Neural progenitor cell (in vitro differentiated cells): ENCODE measurements around the gene MRPL36. TPM values are rescaled to one million over a fixed set of nuclear protein-coding genes. Genes with fewer than 3 reads are reported as not detected.

Source experiments
- DNase-seq: peaks from one replicate; pipeline ENCODE4 v3.0.0-alpha.2; 2016; ENCODE audit warnings: low spot score
- H2AFZ ChIP-seq: fragments of 200-600 bp; sonication (generic); replicated peaks from 2 replicates; pipeline ENCODE4 v1.6.1; 2016; ENCODE audit warnings: antibody characterized with exemption
- H3F3A ChIP-seq: fragments of 200-600 bp; sonication (generic); 2 replicates; pipeline ENCODE4 v1.6.1; 2016; ENCODE audit warnings: antibody characterized with exemption, low read depth
- H3K27ac ChIP-seq: fragments of 200-600 bp; sonication (generic); 2 replicates; pipeline ENCODE4 v1.5.1; 2016; ENCODE audit warnings: mild to moderate bottlenecking
- H3K27me3 ChIP-seq: fragments of 200-600 bp; sonication (generic); 2 replicates; pipeline ENCODE4 v1.6.1; 2016; ENCODE audit warnings: mild to moderate bottlenecking, moderate library complexity
- H3K36me3 ChIP-seq: fragments of 200-600 bp; sonication (generic); 2 replicates; pipeline ENCODE4 v1.5.1; 2016
- H3K4me1 ChIP-seq: fragments of 200-600 bp; sonication (generic); 2 replicates; pipeline ENCODE4 v1.6.1; 2016; ENCODE audit warnings: mixed run types
- H3K4me2 ChIP-seq: fragments of 200-600 bp; sonication (generic); 2 replicates; pipeline ENCODE4 v1.6.1; 2016
- H3K4me3 ChIP-seq: fragments of 200-600 bp; sonication (generic); 2 replicates; pipeline ENCODE4 v1.5.1; 2016
- H3K79me2 ChIP-seq: fragments of 200-600 bp; sonication (generic); 2 replicates; pipeline ENCODE4 v1.6.1; 2016; ENCODE audit warnings: low read depth
- H3K9ac ChIP-seq: fragments of 200-600 bp; sonication (generic); 2 replicates; pipeline ENCODE4 v1.6.1; 2016
- H3K9me3 ChIP-seq: fragments of 200-600 bp; sonication (generic); 2 replicates; pipeline ENCODE4 v1.5.1; 2016; ENCODE audit warnings: low read depth
- H4K20me1 ChIP-seq: fragments of 200-600 bp; sonication (generic); 2 replicates; pipeline ENCODE4 v1.6.1; 2016; ENCODE audit warnings: low read depth
- H3K27ac Mint-ChIP-seq: 3 replicates; pipeline ENCODE4 v1.8.0; 2021; ENCODE audit warnings: mixed read lengths
- H3K27me3 Mint-ChIP-seq: 2 replicates; pipeline ENCODE4 v1.8.0; 2022; ENCODE audit warnings: low read depth, mild to moderate bottlenecking, inconsistent platforms, moderate library complexity, mixed read lengths; ENCODE audit not compliant: insufficient read depth
- H3K36me3 Mint-ChIP-seq: 3 replicates; pipeline ENCODE4 v1.8.0; 2021; ENCODE audit warnings: mixed read lengths
- H3K4me1 Mint-ChIP-seq: 3 replicates; pipeline ENCODE4 v1.8.0; 2021; ENCODE audit warnings: mixed read lengths
- H3K4me3 Mint-ChIP-seq: 3 replicates; pipeline ENCODE4 v1.8.0; 2021; ENCODE audit warnings: mild to moderate bottlenecking, moderate library complexity, mixed read lengths
- H3K9me3 Mint-ChIP-seq: 3 replicates; pipeline ENCODE4 v1.8.0; 2020; ENCODE audit warnings: mixed read lengths
- CTCF ChIP-seq: fragments of 200-600 bp; sonication (generic); IDR thresholded peaks from 2 replicates; pipeline ENCODE4 v1.5.1; 2017; ENCODE audit warnings: antibody characterized with exemption, mild to moderate bottlenecking
- EZH2 ChIP-seq: fragments of 200-600 bp; sonication (generic); IDR thresholded peaks from 2 replicates; pipeline ENCODE4 v1.6.1; 2017; ENCODE audit warnings: antibody characterized with exemption, mild to moderate bottlenecking, moderate library complexity
- EZH2phosphoT487 ChIP-seq: fragments of 200-600 bp; sonication (generic); IDR thresholded peaks from 2 replicates; pipeline ENCODE4 v1.6.1; 2017; ENCODE audit warnings: antibody characterized with exemption
- total RNA-seq: library from RNA; depleted of rRNA; stranded (reverse); fragments of >200 nt; gene quantifications from 2 replicates; pipeline ENCODE4 v1.2.3, GENCODE V29; 2015; ENCODE audit warnings: low replicate concordance

Gene MRPL36
- total RNA-seq, 1 donor from 2014 or later = 22.2 TPM

GRCh38 chr5:1780614-1780930 is 19.1 kb downstream of the MRPL36 start:
- Mint-ChIP-seq H3K4me1 (peaks cover 17% of the 10 kb centered on the region), H3K4me3 (no peak overlapping the region), H3K9me3 (no peaks in the 10 kb centered on the region), H3K36me3 (no peaks in the 10 kb centered on the region), H3K27me3 (no peaks in the 10 kb centered on the region), H3K27ac (peak overlapping the region; percentile 72)
- no peak for DNase-seq
- no peaks in the 10 kb centered on the region for H3K79me2 ChIP-seq
- no peak overlapping the region for H3K4me3 ChIP-seq
- no peak overlapping the region for H2AFZ ChIP-seq
- TF ChIP-seq EZH2 (no peak), CTCF (no peak), EZH2phosphoT487 (no peak)
- no peaks in the 10 kb centered on the region for H3K27me3 ChIP-seq
- H3K36me3 ChIP-seq = no peaks in the 10 kb centered on the region
- no peak overlapping the region for H3K9ac ChIP-seq
- no peaks in the 10 kb centered on the region for H4K20me1 ChIP-seq
- H3K4me2 ChIP-seq = no peak overlapping the region
- no peak overlapping the region for H3K27ac ChIP-seq
- no peaks in the 10 kb centered on the region for H3F3A ChIP-seq
- no peaks in the 10 kb centered on the region for H3K9me3 ChIP-seq
- peaks cover 4% of the 10 kb centered on the region for H3K4me1 ChIP-seq

GRCh38 chr5:1779782-1780613 is 19.6 kb downstream of the MRPL36 start:
- no peaks in the 10 kb centered on the region for H3K27me3 Mint-ChIP-seq
- H3K36me3 Mint-ChIP-seq = no peaks in the 10 kb centered on the region
- H3F3A ChIP-seq = no peaks in the 10 kb centered on the region
- no peak overlapping the region for H3K9ac ChIP-seq
- no peaks in the 10 kb centered on the region for H3K9me3 ChIP-seq
- H3K27ac ChIP-seq = no peak overlapping the region
- no peak overlapping the region for H3K4me2 ChIP-seq
- no peak overlapping the region for H3K27ac Mint-ChIP-seq
- H3K9me3 Mint-ChIP-seq = no peaks in the 10 kb centered on the region
- no peaks in the 10 kb centered on the region for H3K79me2 ChIP-seq
- H2AFZ ChIP-seq = no peak overlapping the region
- peaks cover 4% of the 10 kb centered on the region for H3K4me1 ChIP-seq
- no peak overlapping the region for H3K4me3 Mint-ChIP-seq
- no peak for DNase-seq
- no peaks in the 10 kb centered on the region for H3K27me3 ChIP-seq
- no peak overlapping the region for H3K4me3 ChIP-seq
- H3K4me1 Mint-ChIP-seq = peaks cover 17% of the 10 kb centered on the region
- no peaks in the 10 kb centered on the region for H3K36me3 ChIP-seq
- no peak for TF ChIP-seq EZH2phosphoT487
- TF ChIP-seq CTCF = no peak
- no peak for TF ChIP-seq EZH2
- no peaks in the 10 kb centered on the region for H4K20me1 ChIP-seq

GRCh38 chr5:1779021-1779680 is 20.5 kb downstream of the MRPL36 start:
- no peaks in the 10 kb centered on the region for H3K9me3 Mint-ChIP-seq
- Histone ChIP-seq H3K4me2 (no peak overlapping the region), H3K4me3 (no peak overlapping the region), H3K36me3 (no peaks in the 10 kb centered on the region), H3F3A (no peaks in the 10 kb centered on the region), H3K9ac (no peak overlapping the region), H2AFZ (peak overlapping the region; percentile 5), H3K27ac (no peak overlapping the region), H3K4me1 (peaks cover 4% of the 10 kb centered on the region), H3K9me3 (no peaks in the 10 kb centered on the region), H4K20me1 (no peaks in the 10 kb centered on the region), H3K79me2 (no peaks in the 10 kb centered on the region), H3K27me3 (no peaks in the 10 kb centered on the region)
- H3K27ac Mint-ChIP-seq = no peak overlapping the region
- TF ChIP-seq CTCF = no peak
- no peak for TF ChIP-seq EZH2phosphoT487
- TF ChIP-seq EZH2 = no peak
- peaks cover 14% of the 10 kb centered on the region for H3K4me1 Mint-ChIP-seq
- no peak for DNase-seq
- H3K36me3 Mint-ChIP-seq = no peaks in the 10 kb centered on the region
- no peaks in the 10 kb centered on the region for H3K27me3 Mint-ChIP-seq
- H3K4me3 Mint-ChIP-seq = no peak overlapping the region
